Endothelial cell of umbilical vein (primary cell): ENCODE results near the gene EVPLL. TPM values are rescaled to one million over a fixed set of nuclear protein-coding genes. Genes with fewer than 3 reads are reported as not detected.

Source experiments
- BruUV-seq: library from RNA; stranded (reverse); fragments of 400-500 nt; replicated peaks from 2 replicates; lab custom pipeline; 2021; lab: Mats Ljungman, UMichigan
- CTCF ChIA-PET: fragments of 300-600, 350-600 bp; sonication (Branson Sonifier 250); formaldehyde crosslinking; loops from one replicate; lab custom pipeline; 2021; ENCODE audit warnings: antibody characterized with exemption, inconsistent platforms; lab: Charles Lee
- POLR2A ChIA-PET: fragments of 300-600, 350-600 bp; sonication (Branson Sonifier 250); formaldehyde crosslinking; loops from one replicate; lab custom pipeline; 2021; ENCODE audit warnings: antibody characterized with exemption, inconsistent platforms; lab: Charles Lee
- DNase-seq: peaks from one replicate; pipeline ENCODE4 v3.0.0-alpha.2; 2011; ENCODE audit warnings: low read depth, low spot score
- FAIRE-seq: peaks from 2 replicates; lab custom pipeline; 2011; peaks lifted over from hg19 to GRCh38; lab: Jason Lieb, UNC
- H2AFZ ChIP-seq: 2 replicates; pipeline ENCODE4 v1.6.0; 2012; ENCODE audit warnings: low read depth, low read length, control low read depth, inconsistent platforms
- H3K27ac ChIP-seq: 2 replicates; pipeline ENCODE4 v1.5.1; 2011; ENCODE audit warnings: low read depth, mild to moderate bottlenecking, control low read depth, low read length, moderate library complexity; ENCODE audit not compliant: insufficient read depth
- H3K27me3 ChIP-seq, 2 experiments: 2 replicates each; pipeline versions ENCODE4 v1.6.0 to v1.6.1; 2011; ENCODE audit warnings: low read length in 2 of 2, mixed read lengths in 1 of 2; ENCODE audit not compliant: control insufficient read depth in 2 of 2, insufficient read depth in 2 of 2
- H3K36me3 ChIP-seq, 2 experiments: 2 replicates in 1 of 2; 3 replicates in 1 of 2; pipeline ENCODE4 v1.5.1; 2011; ENCODE audit warnings: low read length in 2 of 2, mild to moderate bottlenecking in 1 of 2, moderate library complexity in 1 of 2; ENCODE audit not compliant: control insufficient read depth in 2 of 2, insufficient read depth in 2 of 2; ENCODE audit errors: extremely low read depth in 1 of 2
- H3K4me1 ChIP-seq: 3 replicates; pipeline ENCODE4 v1.5.1; 2011; ENCODE audit warnings: mild to moderate bottlenecking, low read length; ENCODE audit not compliant: control insufficient read depth, insufficient read depth; ENCODE audit errors: extremely low read depth
- H3K4me2 ChIP-seq: 2 replicates; pipeline ENCODE4 v1.6.1; 2011; ENCODE audit warnings: low read length, control low read depth, mixed read lengths; ENCODE audit not compliant: insufficient read depth
- H3K4me3 ChIP-seq, 3 experiments: fragments of 200-600 bp in 1 of 3; sonication (generic), shearing (Covaris generic) in 1 of 3; replicated peaks in 1 of 3; 2 replicates each; pipeline ENCODE4 v1.5.1; 2011 to 2016; ENCODE audit warnings: control low read depth in 3 of 3, low read length in 3 of 3, mild to moderate bottlenecking in 2 of 3, inconsistent platforms in 1 of 3, low read depth in 1 of 3, moderate library complexity in 1 of 3; ENCODE audit not compliant: insufficient read depth in 1 of 3
- H3K79me2 ChIP-seq: 2 replicates; pipeline ENCODE4 v1.6.0; 2012; ENCODE audit warnings: low read length, inconsistent platforms; ENCODE audit not compliant: control insufficient read depth, insufficient read depth
- H3K9ac ChIP-seq: replicated peaks from 2 replicates; pipeline ENCODE3; 2011; ENCODE audit warnings: low read length, control low read depth; ENCODE audit not compliant: insufficient read depth; ENCODE audit errors: extremely low read depth
- H3K9me1 ChIP-seq: replicated peaks from 3 replicates; pipeline ENCODE4 v1.6.0; 2011; ENCODE audit warnings: mild to moderate bottlenecking, low read length; ENCODE audit not compliant: control insufficient read depth, insufficient read depth; ENCODE audit errors: extremely low read depth
- H3K9me3 ChIP-seq: replicated peaks from 2 replicates; pipeline ENCODE4 v1.5.1; 2012; ENCODE audit warnings: low read length, inconsistent platforms; ENCODE audit not compliant: control insufficient read depth, insufficient read depth
- H4K20me1 ChIP-seq: replicated peaks from 2 replicates; pipeline ENCODE3; 2011; ENCODE audit warnings: mild to moderate bottlenecking, low read length; ENCODE audit not compliant: control insufficient read depth, insufficient read depth; ENCODE audit errors: extremely low read depth
- CTCF ChIP-seq, 2 donors: IDR thresholded peaks; 1 replicate in 1 of 2; 2 replicates in 1 of 2; pipeline ENCODE4 v1.5.1; 2011; ENCODE audit warnings: low read length in 2 of 2, mild to moderate bottlenecking in 2 of 2, moderate library complexity in 2 of 2, control low read depth in 1 of 2, inconsistent platforms in 1 of 2, low read depth in 1 of 2; ENCODE audit not compliant: insufficient read depth in 1 of 2; ENCODE audit errors: extremely low read depth in 1 of 2
- EZH2 ChIP-seq: IDR thresholded peaks from 2 replicates; pipeline ENCODE4 v1.6.1; 2012; ENCODE audit warnings: borderline replicate concordance, low read depth, mild to moderate bottlenecking, moderate library complexity, low read length, inconsistent platforms; ENCODE audit not compliant: severe bottlenecking
- FOS ChIP-seq: IDR thresholded peaks from 2 replicates; pipeline ENCODE4 v1.6.1; 2011; ENCODE audit warnings: mild to moderate bottlenecking, low read length, moderate library complexity, borderline replicate concordance; ENCODE audit not compliant: insufficient read depth
- GATA2 ChIP-seq: IDR thresholded peaks from 2 replicates; pipeline ENCODE4 v1.7.0; 2011; ENCODE audit warnings: low read depth, mild to moderate bottlenecking, moderate library complexity, mixed read lengths, low read length; ENCODE audit not compliant: insufficient read length, insufficient read depth
- JUN ChIP-seq: IDR thresholded peaks from 2 replicates; pipeline ENCODE4 v1.6.1; 2011; ENCODE audit warnings: borderline replicate concordance, low read depth; ENCODE audit not compliant: insufficient read length, insufficient read depth
- MYC ChIP-seq: IDR thresholded peaks from one replicate; pipeline ENCODE4 v1.6.1; 2011; ENCODE audit warnings: mild to moderate bottlenecking, low read depth, low read length
- POLR2A ChIP-seq: IDR thresholded peaks from 2 replicates; pipeline ENCODE4 v1.6.1; 2012; ENCODE audit warnings: low read depth, mild to moderate bottlenecking, control low read depth, low read length
- POLR2AphosphoS5 ChIP-seq: IDR thresholded peaks from 2 replicates; pipeline ENCODE4 v1.6.1; 2012; ENCODE audit warnings: low read depth, mild to moderate bottlenecking, control low read depth, low read length, moderate library complexity; ENCODE audit not compliant: insufficient read depth
- dilution Hi-C: fragments of 300-500 bp; cut with MboI; formaldehyde crosslinking; loops from one replicate; pipeline ENCODE4 v1.15.0; 2019; ENCODE audit warnings: low sequenced_read_pairs; ENCODE audit not compliant: extremely low pct_ligation_motif_present
- intact Hi-C: fragments of 100-400 bp; cut with micrococcal nuclease; formaldehyde crosslinking; loops from one replicate; pipeline ENCODE4 v1.10.0; 2022
- polyA plus RNA-seq, 4 experiments: library from polyadenylated mRNA; depleted of rRNA in 3 of 4; stranded (reverse) in 3 of 4; unstranded in 1 of 4; fragments of >200 nt; gene quantifications; 2 replicates each; pipeline versions ENCODE4 v1.2.1 to v1.2.3, GENCODE V29; 2011 to 2012; ENCODE audit warnings: missing spikeins in 1 of 4
- total RNA-seq: library from RNA; stranded (reverse); gene quantifications from 2 replicates; pipeline ENCODE4 v1.2.3, GENCODE V29; 2021
- TF ChIP-seq, protein P1 (sequence below): IDR thresholded peaks from 2 replicates; pipeline ENCODE4 v1.6.1; 2011; ENCODE audit not compliant: insufficient read depth, insufficient read length

The EVPLL gene
- total and polyA plus RNA-seq, 2 donors (not counting 3 experiments of a cell fraction or from before 2014, with no cell fraction given), result not detected

- CTCF ChIA-PET, result no interaction called here
- no TSS peak for BruUV-seq
- Histone ChIP-seq H3K4me1 (no peaks in the 10 kb centered on the region), H3K79me2 (no peaks in the 10 kb centered on the region), H4K20me1 (no peaks in the 10 kb centered on the region), H3K9ac (no peak overlapping the region), H3K27ac (no peak overlapping the region), H3K9me1 (no peaks in the 10 kb centered on the region), H3K4me2 (no peak overlapping the region), H2AFZ (no peak overlapping the region), H3K4me3 (no peak overlapping the region), H3K9me3 (no peaks in the 10 kb centered on the region), H3K36me3 (no peaks in the 10 kb centered on the region), H3K27me3 (peaks cover 2 to 9% of the 10 kb centered on the region in 2 experiments)
- FAIRE-seq, result no peak
- POLR2A ChIA-PET, result no interaction called here
- TF ChIP-seq CTCF (IDR thresholded peaks at IDR 0.05; ENCODE audit: extremely low read depth in 1 of 2, insufficient read depth in 1 of 2, low read depth in 1 of 2, low read length in 2 of 2) (no peak), JUN (no peak), FOS (no peak), GATA2 (no peak), MYC (no peak), POLR2AphosphoS5 (no peak), POLR2A (no peak), EZH2 (no peak)
- TF ChIP-seq, protein P1, sequence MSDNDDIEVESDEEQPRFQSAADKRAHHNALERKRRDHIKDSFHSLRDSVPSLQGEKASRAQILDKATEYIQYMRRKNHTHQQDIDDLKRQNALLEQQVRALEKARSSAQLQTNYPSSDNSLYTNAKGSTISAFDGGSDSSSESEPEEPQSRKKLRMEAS, result no peak
- intact Hi-C loops (no loop called here), dilution Hi-C loops (no loop called here)
- no peak for DNase-seq
These were observed 3.0 kb downstream of the EVPLL start for GRCh38 chr17:18380471-18381157.
